Stimulated activated naive CD4-positive, alpha-beta T cell (primary cell): ENCODE data around the gene GNE.
A peak's percentile ranks its signal among the peaks of the same experiment; 100 is the strongest.
"Not testable (repeated sequence)": the region's sequence is repeated elsewhere in the genome, so short reads cannot be mapped to it uniquely, and the experiment has no call there.

Source experiments
- DNase-seq, 6 experiments: peaks; one replicate each; lab custom pipeline; 2025; lab: John Stamatoyannopoulos, UW

Gene GNE, protein sequence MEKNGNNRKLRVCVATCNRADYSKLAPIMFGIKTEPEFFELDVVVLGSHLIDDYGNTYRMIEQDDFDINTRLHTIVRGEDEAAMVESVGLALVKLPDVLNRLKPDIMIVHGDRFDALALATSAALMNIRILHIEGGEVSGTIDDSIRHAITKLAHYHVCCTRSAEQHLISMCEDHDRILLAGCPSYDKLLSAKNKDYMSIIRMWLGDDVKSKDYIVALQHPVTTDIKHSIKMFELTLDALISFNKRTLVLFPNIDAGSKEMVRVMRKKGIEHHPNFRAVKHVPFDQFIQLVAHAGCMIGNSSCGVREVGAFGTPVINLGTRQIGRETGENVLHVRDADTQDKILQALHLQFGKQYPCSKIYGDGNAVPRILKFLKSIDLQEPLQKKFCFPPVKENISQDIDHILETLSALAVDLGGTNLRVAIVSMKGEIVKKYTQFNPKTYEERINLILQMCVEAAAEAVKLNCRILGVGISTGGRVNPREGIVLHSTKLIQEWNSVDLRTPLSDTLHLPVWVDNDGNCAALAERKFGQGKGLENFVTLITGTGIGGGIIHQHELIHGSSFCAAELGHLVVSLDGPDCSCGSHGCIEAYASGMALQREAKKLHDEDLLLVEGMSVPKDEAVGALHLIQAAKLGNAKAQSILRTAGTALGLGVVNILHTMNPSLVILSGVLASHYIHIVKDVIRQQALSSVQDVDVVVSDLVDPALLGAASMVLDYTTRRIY

DNA sequence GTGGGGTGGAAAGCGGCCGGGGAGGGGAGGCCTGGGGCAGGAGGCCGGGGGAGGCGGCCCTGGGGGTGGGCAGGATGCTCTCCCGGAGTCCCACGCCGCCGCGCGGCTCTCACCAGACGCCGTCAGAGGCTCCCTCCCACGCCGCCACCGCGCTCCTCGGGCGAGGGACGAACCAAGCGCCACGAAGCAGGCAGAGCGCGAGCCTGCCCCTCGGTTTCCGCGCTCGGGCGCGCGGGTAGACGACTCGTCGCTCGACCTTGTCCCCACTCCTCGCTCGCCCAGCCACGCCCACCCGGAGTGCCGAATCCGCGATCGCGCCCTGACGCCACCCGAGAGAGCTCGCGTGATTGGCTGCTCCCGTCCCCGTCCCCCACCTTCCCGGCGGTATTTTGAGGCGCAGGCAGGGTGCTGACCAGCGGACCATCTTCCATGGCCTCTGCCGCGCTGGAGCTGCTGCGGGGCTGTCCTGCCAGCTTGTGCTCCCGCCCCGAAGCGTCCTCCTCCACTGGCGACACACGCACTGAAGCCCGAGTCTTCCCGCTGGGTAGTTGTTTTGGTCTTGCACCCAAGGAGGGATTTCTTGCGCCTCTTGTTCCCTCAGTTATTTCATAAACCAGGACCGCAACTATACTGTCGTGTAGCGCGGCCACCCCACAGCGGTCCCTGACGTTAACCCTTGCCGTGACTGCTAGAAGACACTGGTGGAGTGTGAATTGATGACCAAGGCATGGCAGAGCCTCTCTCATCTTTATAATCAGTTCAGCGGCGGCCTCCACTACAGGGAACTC is at the start of gene GNE:
Gene GNE, minus strand, starts transcription at position 241 of the 788 bp plus-strand sequence. CDS start 9,093 bp downstream, outside the sequence.
- DNase-seq: peak; percentile 92 to 96 (median 94)

DNA sequence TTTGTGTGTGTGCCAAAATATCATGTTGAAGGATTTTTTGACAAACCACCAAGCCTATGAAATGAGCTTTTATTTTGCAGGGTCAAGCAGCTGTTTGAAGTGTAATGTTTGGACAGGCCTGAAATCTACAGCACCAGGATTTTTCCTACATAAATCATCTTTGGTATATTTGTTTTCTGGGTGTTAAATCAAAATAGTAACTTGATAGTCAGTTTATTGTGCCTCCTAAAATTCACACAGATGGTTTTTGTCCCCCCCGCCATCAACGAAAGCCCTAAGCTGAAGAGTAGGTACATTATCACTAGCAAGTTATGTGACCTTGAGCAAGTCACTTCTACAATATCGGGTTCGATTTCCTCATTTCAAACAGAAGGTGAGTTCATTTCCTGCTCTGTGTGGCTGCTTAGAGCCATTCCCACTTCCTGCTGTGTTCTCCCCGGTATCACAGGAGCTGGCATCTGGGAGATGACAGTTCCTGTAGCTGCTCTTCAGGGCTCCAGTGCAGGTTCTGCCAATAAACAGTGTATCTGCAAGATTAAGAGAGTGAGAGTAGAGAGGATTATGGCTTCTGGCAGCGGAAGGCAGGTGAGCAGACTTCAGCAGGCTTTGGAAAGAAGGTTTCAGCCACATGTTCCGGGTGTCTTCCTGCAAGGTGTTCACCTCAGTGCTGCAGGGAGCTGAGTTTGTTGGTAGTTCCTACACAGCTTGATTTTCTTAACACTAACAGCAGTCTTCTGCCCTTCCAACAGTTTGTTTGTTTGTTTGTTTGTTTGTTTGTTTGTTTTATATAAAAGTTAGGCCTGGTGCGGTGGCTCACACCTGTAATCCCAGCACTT is 48.4 kb upstream of the GNE start:
- DNase-seq: no peak

DNA sequence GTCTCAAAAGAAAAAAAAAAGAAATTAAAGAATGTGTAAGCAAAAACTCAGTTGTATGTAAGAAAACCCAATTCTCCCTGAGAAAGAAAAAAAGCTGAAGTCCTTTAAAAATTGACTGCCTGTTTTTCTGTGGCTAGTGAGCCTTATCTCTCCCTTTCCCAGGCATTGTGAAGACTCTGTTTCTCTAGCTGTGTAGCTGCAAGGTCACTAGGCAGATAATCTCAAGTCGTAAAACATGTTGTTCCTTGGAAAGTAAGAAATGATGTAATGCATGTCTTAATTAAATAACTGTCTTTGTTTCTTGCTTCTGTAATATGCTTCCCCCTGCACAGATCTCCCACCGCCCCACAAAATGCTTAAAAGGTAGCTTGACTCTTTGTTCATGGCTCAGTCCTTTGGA is 46.1 kb upstream of the GNE start:
- not testable (repeated sequence) for DNase-seq

DNA sequence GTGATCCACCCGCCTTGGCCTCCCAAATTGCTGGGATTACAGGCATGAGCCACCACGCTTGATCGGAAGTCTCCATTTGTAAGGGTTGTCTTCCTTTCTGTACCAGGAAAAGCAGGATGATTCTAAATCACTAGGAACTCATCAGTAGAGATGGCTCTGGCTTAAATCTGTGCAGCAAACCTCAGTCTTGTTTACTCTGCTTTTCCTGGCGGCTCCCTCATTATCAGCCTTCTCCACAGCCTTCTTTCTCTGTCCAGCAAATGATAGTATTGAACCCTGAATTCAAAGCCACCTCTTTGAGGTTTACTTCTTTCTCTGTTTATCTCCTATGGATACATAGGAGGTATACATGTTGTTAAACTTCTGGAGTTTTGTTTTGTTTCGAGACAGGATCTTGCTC is 43.0 kb upstream of the GNE start:
- no peak for DNase-seq

DNA sequence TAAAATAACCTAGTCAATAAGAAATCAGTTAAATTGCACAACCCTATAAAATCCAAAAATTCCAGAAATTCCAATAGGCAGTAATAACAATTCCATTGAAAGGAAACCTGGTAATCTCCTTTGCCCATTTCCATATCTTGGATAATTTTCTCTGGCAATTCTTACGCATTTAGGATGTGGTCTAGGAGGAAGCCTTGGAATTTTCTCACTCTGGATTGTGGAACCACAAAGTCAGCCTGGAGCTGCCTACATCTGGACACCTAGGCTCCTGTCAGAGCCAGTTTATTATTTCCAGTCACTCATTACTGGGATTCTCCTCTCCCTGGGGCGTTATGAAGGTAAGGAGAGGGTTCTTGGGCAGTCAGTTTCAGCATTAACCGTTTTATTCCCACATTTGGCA is 40.3 kb upstream of the GNE start:
- no peak for DNase-seq

DNA sequence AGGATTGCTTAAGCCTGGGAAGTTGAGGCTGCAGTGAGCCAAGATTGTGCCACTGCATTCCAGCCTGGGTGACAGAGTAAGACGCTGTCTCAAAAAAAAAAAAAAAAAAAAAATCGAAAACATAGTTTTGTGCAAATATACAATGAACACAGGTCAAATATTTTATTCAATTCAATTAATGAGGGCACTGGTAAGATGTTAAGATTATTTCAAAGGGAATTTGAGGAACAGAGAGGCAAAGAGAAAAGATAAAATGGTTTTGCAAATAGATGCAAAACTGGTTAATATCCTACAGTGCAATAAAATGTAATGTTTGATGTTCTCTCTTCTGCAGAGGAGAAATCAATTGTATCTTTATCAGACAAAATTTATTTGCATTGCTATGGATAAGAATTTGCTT is 39.5 kb upstream of the GNE start:
- DNase-seq: no peak

DNA sequence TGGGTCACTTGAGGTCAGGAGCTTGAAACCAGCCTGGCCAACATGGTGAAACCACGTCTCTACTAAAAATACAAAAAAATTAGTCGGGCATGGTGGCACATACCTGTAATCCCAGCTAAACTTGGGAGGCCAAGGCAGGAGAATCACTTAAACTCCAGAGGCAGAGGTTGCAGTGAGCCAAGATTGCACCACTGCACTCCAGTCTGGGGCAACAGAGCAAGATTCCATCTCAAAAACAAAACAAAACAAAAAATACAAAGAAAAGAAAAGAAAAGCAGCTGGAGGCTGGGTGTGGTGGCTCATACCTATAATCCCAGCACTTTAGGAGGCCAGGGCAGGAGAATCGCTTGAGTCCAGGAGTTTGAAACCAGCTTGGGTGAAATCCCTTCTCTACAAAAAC is 36.7 kb upstream of the GNE start:
- DNase-seq: not testable (repeated sequence)

DNA sequence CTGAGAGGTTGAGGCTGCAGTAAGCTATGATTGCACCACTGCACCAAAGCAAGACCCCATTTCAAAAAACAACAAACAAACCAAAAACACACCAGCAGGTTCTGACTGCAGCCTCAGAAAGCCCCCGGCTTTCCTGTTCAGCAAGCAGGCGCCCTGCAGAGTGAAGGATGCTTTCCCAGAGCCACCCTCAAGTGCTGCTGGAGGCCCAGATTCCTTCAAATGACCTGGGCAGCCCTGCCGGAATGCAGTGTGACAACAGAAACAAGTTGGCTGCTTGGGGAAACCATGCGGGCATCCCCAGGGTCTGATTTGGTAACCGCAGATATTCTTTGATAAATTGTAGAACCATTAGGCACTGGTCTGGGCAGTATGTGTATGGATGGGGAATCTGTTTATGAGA is 35.7 kb upstream of the GNE start:
- no peak for DNase-seq

DNA sequence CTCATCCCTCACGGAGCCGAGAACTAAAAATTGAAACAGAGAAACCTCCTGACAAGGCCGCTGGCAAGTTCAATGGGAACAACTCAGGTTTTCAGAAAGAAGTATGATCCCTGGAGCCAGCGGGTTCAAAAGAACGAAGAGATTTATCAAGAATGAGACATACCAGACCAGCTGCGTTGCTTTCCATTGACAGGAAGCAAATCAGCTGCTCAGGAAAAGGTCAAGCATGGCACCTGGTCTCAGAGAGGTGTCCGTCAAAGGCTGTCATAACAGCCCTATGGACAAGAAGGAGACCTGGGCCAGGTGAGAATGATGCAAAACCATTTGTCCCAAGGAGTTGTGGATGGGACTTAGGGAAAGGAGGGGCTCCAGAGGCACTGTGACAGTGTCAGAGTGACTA is 34.9 kb upstream of the GNE start:
- DNase-seq: no peak

DNA sequence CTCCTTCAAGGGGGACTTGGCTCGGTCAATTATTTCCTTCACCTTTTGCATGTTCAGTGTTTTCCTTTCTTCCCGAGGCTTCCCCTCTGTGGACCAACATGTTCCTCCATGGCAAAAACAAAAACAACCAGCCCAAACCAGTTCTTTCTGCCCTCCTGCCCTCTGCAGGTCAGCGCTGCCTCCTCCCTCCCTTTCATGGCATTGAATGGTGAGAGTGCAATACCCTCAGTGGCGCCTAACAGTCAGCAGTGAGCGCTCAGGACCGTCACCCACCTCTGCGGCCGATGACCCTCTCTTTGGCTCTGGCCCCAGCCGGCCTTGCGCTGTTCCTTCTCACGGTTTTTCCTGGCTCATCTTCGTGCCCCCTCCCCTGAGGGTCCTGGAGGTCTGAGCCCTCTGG is 34.4 kb upstream of the GNE start:
- DNase-seq: no peak

DNA sequence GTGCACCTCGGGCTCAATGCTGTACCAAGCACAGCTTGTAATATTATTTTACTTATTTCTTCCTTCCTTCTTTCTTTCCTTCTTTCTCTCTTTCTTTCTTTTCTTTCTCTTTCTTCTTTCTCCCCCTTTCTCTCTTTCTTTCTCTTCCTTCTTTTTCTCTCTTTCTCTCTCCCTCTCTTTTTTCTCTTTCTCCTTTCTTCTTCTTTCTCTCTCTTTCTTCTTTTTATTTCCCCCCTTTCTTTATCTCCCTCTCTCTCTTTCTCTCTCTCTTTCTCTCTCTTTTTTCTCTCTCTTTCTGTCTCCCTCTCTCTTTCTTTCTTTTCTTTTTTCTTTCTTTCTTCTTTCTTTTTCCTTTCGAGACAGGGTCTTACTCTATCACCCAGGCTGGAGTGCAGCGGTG is 32.7 kb upstream of the GNE start:
- DNase-seq: no peak

DNA sequence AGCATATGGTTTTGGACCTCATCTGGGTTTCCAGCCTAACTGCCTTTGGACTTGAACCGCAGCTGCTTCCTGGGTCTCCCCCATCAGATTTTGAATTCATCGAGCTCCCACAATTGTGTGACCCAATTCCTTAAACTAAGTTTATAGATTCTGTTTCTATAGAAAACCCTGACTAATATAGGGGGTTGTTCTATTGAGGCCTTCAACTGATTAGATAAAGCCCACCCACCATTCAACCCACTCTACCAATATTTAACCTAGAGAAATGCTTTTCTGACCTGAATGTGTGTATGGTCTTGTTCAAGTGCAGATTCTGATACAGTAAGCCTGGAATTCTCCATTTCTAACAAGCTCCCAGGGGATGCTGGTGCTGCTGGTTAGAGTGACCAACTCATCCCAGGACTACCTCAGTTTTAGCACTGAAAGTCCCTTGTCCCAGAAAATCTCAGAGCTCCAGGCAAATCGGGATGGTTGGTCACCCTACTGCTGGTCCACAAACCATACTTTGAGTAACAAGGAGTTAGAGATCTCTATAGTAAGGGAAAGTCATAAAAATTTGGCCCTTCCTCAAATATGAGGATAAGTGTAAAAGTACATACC is 31.7 kb upstream of the GNE start:
- DNase-seq: no peak

DNA sequence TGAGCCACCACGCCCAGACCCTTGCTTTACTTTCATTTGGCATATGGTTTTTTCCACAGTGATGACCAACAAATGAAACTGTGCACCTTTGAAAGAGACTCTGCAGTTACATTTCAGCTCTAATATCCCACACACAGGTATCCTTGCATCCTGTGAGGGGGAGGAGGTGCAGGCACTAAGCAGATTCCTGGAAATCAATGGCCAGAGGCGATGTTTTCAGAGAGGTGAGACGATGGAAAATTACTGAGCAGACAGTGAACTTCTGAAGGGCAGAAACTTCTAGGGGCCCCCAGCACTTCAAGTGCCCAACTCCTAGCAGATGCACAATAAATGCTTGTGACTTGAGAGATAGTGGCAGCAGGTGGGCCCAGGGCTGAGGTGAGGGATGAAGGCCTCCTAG is 29.8 kb upstream of the GNE start:
- no peak for DNase-seq

DNA sequence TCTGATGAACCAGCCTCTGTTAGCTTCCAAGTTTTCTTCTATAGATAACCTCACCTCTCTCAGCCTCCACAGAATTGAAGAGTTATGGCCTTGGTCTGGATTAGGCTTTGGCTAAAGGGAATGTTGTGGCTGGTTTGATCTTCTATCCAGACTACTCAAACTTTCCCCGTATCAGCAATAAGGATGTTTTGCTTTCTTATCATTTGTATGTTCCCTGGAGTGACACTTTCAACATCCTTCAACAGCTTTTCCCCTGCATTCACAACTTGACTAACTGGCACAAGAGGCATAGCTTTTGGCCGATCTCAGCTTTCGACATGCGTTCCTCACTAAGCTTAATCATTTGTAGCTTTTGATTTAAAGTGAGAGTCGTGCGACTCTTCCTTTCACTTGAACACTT is 28.1 kb upstream of the GNE start:
- no peak for DNase-seq

DNA sequence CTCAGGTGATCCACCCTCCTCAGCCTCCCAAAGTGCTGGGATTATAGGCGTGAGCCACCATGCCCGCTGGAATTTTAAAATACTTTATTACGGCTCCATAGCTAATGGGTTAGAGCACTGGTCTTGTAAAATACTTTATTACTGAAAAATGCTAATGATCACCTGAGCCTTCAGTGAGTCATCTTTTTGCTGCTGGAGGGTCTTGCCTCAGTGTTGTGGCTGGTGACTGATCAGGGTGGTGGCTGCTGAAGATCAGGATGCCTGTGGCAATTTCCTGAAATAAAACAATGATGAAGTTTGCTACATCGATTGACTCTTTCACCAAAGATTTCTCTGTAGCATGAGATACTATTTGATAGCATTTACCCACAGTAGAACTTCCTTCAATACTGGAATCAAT is 26.0 kb upstream of the GNE start:
- DNase-seq: no peak

DNA sequence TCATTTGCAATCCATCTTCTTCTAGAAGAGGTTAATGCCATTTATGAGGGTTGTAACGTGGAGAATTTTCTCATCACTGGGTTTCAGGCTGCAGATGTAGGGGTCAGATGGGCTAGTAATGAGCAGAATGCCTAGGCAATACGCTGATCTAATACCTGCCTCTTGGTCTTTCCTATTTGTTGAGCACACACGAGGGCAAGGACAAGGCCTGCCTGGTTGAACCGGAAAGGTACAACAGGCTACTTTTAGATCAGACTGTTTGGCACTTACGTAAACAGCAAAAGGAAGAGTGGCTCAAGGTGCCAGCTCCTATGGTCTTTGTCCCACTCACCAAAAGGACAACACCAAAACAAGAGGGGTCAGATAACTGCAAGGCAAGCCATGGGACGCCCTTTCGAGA is 24.0 kb upstream of the GNE start:
- no peak for DNase-seq

DNA sequence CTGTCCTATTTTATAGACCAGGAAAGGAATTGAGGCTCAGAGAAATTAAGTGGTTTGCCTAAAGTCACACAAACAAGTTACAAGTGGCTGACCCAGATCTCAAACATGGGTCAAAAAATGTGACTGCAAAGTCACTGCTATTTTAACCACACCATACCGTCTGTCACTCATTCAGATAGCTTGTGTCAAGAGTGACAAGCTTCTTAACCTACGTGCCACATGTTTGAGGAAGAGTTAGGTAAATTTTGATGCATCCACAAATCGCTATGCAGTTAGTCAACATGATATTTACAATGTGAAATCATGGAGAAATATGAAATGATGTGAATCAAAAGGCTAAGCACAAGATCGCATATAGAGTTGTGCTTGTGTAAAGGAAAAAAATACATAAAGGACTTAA is 22.7 kb upstream of the GNE start:
- no peak for DNase-seq

DNA sequence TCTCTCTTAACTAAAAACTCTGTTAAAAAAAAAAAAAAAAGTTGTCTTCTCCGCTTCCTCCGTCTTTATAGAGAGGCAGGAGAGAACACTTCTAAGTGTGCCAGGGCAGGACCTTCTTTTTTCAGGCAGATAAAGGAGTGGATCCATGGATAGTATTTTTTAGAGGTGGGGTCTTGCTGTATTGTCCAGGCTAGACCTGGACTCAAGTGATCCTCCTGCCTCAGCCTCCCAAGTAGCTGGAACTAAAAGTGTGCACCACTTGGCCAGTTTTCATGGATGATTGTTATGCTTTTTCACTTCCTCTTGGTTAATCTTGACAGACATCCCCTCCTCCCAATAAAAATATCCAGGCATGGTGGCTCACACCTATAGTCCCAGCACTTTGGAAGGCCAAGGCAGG is 20.0 kb upstream of the GNE start:
- no peak for DNase-seq

DNA sequence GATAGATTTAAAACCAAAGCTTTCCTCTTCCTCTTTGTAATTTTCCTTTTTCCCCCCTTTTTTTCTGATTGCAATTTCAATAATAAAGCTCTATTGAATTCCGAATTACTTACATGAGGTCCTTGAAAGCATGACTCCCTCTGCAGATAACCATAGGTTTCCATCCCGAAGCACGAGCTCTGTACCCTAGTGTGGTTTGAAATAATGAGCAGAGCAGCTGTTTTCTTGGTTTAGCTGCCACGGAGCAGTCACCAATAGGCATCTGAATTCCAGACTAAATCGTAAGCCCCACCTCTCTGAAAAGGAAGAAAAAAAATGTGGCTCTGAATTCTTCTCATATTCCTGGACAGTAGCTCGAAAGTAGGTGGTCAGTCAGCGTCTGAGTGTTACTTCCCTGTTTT is 18.5 kb upstream of the GNE start:
- no peak for DNase-seq

DNA sequence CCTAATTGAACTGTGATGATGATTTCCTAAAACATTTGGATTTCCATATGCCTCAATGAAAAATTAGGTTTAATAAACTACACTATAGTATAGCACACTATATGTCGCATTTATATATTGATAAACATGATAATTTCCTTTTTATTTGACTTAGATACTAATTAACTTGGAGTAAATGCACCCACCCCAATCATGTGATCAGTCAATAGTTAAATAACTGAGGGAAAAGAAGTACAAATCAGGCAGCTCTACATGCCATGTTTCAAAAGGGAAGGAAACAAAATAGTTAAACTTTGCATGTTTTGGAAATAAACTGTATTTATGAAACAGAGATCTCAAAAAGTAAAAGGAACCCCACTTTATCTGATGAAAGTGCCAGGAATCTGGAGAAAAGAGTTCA is 18.0 kb upstream of the GNE start:
- DNase-seq: no peak

DNA sequence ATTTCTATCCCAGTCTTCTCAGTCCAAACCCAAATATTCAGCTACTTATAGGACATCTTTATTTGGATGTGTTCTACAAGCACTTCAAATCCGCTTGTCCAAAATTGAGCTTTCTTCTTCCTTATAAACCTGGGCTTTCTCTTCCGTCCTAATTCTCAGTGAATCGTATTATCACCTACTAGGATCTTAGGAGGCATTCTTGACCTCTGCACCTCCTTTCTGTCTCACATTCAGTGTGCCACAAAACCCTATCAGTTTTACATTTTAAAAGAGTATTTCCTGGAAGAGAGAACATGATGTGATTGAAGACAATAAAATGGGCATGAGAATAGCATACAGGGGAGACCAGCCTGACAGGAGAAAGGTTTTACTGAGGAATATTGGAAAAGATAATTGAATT is 16.8 kb upstream of the GNE start:
- no peak for DNase-seq

DNA sequence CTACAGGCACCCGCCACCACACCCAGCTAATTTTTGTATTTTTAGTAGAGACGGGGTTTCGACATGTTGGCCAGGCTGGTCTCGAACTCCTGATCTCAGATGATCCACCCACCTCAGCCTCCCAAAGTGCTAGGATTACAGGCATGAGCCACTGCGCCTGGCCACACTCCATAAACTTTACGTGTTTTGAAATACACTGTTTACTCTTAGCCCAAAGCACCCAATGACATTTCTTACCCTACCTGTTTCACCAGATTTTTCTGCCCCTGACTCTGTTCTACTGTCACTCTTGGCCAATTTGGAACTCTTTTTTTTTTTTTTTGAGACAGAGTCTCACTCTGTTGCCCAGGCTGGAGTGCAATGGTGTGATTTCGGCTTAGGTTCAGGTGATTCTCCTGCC is 15.1 kb upstream of the GNE start:
- not testable (repeated sequence) for DNase-seq
